HEK293T (cell line): ENCODE data around the gene TM4SF1.

ENCODE experiments used
- CTCF ChIA-PET: fragments of 350-600 bp; formaldehyde crosslinking; extraction: SDS; loops from one replicate; lab custom pipeline; 2021; ENCODE audit warnings: antibody characterized with exemption, inconsistent platforms; lab: Yijun Ruan, JAX
- POLR2A ChIA-PET: fragments of 350-600 bp; formaldehyde crosslinking; extraction: SDS; loops from one replicate; lab custom pipeline; 2020; ENCODE audit warnings: antibody characterized with exemption, inconsistent platforms; lab: Yijun Ruan, JAX
- DNase-seq: peaks from one replicate; pipeline ENCODE4 v3.0.0; 2012; ENCODE audit warnings: mixed read lengths; ENCODE audit errors: extremely low spot score
- ARNT ChIP-seq: fragments of 450-650 bp; IDR thresholded peaks from 2 replicates; pipeline ENCODE4 v1.6.1; 2017; ENCODE audit warnings: mild to moderate bottlenecking
- BHLHE40 ChIP-seq: fragments of 450-650 bp; IDR thresholded peaks from 2 replicates; pipeline ENCODE4 v1.6.1; 2016; ENCODE audit warnings: mild to moderate bottlenecking, moderate library complexity, borderline replicate concordance
- CTBP1 ChIP-seq: fragments of 450-650 bp; IDR thresholded peaks from 2 replicates; pipeline ENCODE4 v1.6.1; 2016; ENCODE audit warnings: borderline replicate concordance
- ELF4 ChIP-seq: fragments of 450-650 bp; IDR thresholded peaks from 2 replicates; pipeline ENCODE4 v1.6.1; 2017; ENCODE audit warnings: antibody characterized with exemption
- FOXA1 ChIP-seq: fragments of 450-650 bp; IDR thresholded peaks from 2 replicates; pipeline ENCODE4 v1.6.1; 2016; ENCODE audit warnings: mild to moderate bottlenecking
- FOXK2 ChIP-seq: fragments of 450-650 bp; IDR thresholded peaks from 2 replicates; pipeline ENCODE4 v1.6.1; 2016; ENCODE audit warnings: mild to moderate bottlenecking
- FOXM1 ChIP-seq: fragments of 450-650 bp; IDR thresholded peaks from 2 replicates; pipeline ENCODE4 v1.6.1; 2017; ENCODE audit warnings: mild to moderate bottlenecking, borderline replicate concordance
- HDGF ChIP-seq: fragments of 450-650 bp; IDR thresholded peaks from 2 replicates; pipeline ENCODE4 v1.6.1; 2017; ENCODE audit warnings: antibody characterized with exemption, borderline replicate concordance
- L3MBTL2 ChIP-seq: fragments of 450-650 bp; conservative IDR thresholded peaks from 2 replicates; pipeline ENCODE4 v1.6.1; 2016; ENCODE audit warnings: mild to moderate bottlenecking
- LEF1 ChIP-seq: fragments of 450-650 bp; IDR thresholded peaks from 2 replicates; pipeline ENCODE4 v1.6.1; 2017; ENCODE audit warnings: mild to moderate bottlenecking, borderline replicate concordance
- NFRKB ChIP-seq: fragments of 450-650 bp; IDR thresholded peaks from 2 replicates; pipeline ENCODE4 v1.6.1; 2016; ENCODE audit warnings: mild to moderate bottlenecking, moderate library complexity
- SP1 ChIP-seq: fragments of 450-650 bp; IDR thresholded peaks from 2 replicates; pipeline ENCODE4 v1.6.1; 2017
- SUZ12 ChIP-seq: fragments of 450-650 bp; IDR thresholded peaks from 2 replicates; pipeline ENCODE4 v1.6.1; 2016; ENCODE audit warnings: mild to moderate bottlenecking
- TARDBP ChIP-seq: fragments of 450-650 bp; IDR thresholded peaks from 2 replicates; pipeline ENCODE4 v1.6.1; 2016
- ZNF384 ChIP-seq: fragments of 450-650 bp; IDR thresholded peaks from 2 replicates; pipeline ENCODE4 v1.6.1; 2016
- TF ChIP-seq, protein P1 (sequence below): fragments of 450-650 bp; IDR thresholded peaks from 2 replicates; pipeline ENCODE4 v1.6.1; 2016

TM4SF1 gene

DNA sequence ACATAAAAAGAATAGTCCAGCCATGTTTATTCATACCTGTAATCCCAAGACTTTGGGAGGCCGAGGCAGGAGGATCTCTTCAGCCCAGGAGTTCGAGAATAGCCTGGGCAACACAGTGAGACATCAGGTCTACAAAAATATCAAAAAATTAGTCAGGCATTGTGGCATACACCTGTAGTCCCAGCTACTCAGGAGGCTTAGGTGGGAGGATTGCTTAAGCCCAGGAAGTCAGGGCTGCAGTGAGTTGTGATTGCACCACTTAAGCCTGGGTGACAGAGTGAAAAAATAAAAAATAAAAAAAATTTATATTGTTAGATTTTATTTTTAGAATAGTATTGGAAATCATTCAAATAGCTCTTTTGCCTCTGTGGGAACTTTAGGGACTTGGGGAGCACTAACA, 12.8 kb upstream of the TM4SF1 start:
- TF ChIP-seq FOXM1 (no peak), ZNF384 (no peak), TARDBP (no peak), LEF1 (no peak), CTBP1 (no peak)
- CTCF ChIA-PET, result no interaction called here
- POLR2A ChIA-PET, result no interaction called here
- no peak for DNase-seq

DNA sequence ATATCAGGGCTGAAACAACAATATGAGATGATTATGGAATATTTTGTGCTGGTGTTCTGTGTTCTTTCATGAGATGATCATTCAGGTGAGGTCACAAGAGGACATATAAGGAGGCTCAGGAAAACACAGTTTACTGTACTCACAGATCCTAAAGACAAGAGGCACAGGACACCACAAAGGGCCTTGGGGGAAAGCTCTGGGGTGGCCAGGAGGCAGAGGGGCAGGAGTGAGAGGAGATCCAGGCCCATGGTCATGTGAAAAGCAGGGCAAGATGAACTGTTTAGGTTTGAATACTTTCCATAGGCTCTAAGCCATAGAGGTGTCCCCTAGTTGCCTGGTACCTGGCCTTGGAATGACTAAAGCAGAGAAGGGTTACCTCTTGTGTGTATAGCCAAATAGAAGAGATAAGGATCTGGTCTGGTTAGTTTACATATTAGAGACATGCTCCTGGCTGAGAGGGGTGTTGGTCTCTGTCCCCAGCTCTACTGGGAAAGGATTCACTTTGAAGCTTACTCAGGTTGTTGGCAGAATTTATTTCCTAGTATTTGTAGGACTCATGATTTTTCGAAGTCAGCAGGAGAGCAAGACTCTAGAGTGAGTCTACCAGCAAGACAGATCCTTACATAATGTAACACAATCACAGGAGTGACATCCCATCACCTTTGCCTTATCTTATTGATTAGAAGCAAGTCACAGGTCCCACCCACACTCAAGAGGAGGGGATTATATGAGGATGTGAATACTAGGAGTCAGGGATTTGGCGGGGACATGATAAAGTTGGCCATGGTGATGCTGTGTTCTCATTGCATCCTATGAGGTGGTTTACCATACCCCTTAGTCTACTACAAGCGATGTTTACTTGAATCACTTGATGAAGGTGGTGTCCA, 11.3 kb upstream of the TM4SF1 start:
- no peak for TF ChIP-seq LEF1
- POLR2A ChIA-PET, result no interaction called here
- no peak for DNase-seq
- CTCF ChIA-PET, result interaction anchor here (0.6 kb wide), 1 partner anchor 73 kb away, joined by 4 read pairs; no protein-coding TSS in a partner anchor

DNA sequence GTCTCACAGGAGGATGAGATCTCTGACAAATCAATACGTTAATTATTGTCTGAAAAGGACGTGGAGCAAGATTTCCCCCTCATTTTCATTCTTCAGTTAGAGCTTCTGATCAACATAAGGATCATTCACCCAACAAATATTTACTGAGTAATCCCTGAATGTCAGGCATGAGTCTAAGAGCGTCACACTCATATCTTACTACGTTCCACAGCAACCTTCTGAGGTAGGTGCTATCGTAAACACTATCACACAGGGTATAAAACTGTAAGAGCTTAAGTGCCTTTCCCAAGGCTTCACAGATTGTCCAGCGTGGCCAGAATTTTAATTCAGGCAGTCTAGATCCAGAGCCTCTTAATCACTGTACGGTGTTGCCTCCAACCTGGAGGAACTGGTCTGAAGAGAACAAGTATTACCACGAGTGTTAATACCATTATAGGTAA, 10.6 kb upstream of the TM4SF1 start:
- DNase-seq, result no peak
- CTCF ChIA-PET, result interaction anchor here (0.9 kb wide), 1 partner anchor 61 kb away, joined by 3 read pairs; no protein-coding TSS in a partner anchor
- POLR2A ChIA-PET, result no interaction called here
- TF ChIP-seq FOXA1, result no peak
- no peak for TF ChIP-seq SP1
- TF ChIP-seq NFRKB, result no peak
- TF ChIP-seq, protein P1, sequence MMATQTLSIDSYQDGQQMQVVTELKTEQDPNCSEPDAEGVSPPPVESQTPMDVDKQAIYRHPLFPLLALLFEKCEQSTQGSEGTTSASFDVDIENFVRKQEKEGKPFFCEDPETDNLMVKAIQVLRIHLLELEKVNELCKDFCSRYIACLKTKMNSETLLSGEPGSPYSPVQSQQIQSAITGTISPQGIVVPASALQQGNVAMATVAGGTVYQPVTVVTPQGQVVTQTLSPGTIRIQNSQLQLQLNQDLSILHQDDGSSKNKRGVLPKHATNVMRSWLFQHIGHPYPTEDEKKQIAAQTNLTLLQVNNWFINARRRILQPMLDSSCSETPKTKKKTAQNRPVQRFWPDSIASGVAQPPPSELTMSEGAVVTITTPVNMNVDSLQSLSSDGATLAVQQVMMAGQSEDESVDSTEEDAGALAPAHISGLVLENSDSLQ, result no peak
- TF ChIP-seq SUZ12, result no peak
- TF ChIP-seq LEF1, result no peak
- no peak for TF ChIP-seq FOXM1
- TF ChIP-seq L3MBTL2, result no peak
- no peak for TF ChIP-seq BHLHE40
- TF ChIP-seq ZNF384, result no peak
- TF ChIP-seq ELF4, result no peak
- no peak for TF ChIP-seq FOXK2
- TF ChIP-seq ARNT, result no peak
- TF ChIP-seq HDGF, result no peak
- TF ChIP-seq TARDBP, result no peak
- TF ChIP-seq CTBP1, result no peak

DNA sequence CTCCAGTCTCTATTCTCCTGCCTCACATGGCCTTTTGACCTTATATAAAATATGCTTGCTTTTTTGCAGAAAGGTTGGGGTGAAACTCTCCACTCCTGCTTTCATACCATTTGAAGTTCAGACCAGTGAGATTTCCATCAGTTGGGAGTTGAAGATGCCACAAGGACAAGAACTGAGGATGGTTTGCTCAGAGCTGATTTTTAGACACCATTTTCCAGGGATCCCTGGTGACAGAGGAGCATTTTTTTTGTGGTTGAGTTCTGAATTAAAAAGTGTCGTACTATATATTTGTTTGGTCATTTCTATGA, 8.8 kb upstream of the TM4SF1 start:
- TF ChIP-seq ARNT, result no peak
- TF ChIP-seq CTBP1, result no peak
- TF ChIP-seq LEF1, result no peak
- TF ChIP-seq FOXA1, result no peak
- no peak for TF ChIP-seq L3MBTL2
- no peak for TF ChIP-seq NFRKB
- no peak for TF ChIP-seq TARDBP
- TF ChIP-seq BHLHE40, result no peak
- TF ChIP-seq ELF4, result no peak
- DNase-seq, result no peak
- ChIA-PET POLR2A (no interaction called here), CTCF (no interaction called here)

DNA sequence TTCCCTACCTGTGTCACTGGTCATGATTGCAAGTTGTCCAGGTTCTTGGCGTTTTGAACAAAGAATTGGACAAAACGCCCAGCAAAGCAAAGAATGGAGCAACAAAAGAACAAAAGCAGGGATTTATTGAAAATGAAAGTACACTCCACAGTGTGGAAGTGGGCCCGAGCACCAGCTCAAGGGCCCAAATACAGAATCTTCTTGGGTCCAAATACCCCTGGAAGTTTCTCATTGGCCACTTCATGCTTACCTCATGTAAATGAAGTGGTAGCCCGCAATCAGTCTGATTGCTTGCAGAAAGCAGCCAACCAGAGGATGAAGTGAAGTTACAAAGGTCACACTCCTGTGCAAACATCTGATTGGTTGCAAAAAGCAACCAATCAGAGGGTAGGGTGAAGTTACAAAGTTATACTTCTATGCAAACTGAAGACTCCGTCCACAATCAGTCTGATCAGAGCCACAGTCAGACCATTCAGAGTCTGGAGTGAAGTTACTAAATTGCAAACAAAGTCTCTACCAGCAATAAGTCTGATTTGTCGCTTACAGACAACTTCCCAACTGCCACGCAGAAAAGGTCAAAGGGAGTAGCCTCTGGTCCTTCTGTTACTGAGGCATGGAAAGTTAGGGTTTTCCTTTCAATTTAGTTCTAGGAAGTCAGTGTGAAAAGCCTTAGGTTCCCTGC, 8.3 kb upstream of the TM4SF1 start:
- POLR2A ChIA-PET, result no interaction called here

DNA sequence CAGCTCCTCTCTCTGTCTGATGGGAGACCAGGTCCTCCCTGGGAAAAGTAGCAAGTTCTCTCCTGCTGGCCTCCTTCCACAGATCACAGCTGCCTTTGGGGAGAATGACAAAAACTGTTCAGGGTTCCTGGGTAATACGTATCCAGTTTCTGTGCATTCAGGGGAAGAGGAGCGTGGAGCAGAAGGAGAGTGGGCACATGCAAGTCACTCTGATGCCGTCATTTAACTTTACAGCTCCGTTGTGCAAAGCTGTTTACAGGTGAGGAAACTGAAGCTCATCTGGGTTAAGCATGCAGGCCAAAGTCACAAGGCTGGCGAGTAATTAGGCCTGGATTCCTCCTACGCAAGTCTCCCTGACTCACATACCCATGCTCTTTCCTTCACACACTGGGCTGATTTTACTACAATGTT, 7.5 kb upstream of the TM4SF1 start:
- ChIA-PET POLR2A (interaction anchor here (0.7 kb wide), 1 partner anchor 104 kb away, joined by 3 read pairs; no protein-coding TSS in a partner anchor), CTCF (no interaction called here)
- no peak for DNase-seq
- TF ChIP-seq FOXM1, result no peak
- no peak for TF ChIP-seq FOXK2
- TF ChIP-seq SP1, result no peak
- no peak for TF ChIP-seq ELF4
- TF ChIP-seq TARDBP, result no peak
- no peak for TF ChIP-seq ARNT
- TF ChIP-seq ZNF384, result no peak
- TF ChIP-seq, protein P1, result no peak
- TF ChIP-seq SUZ12, result no peak
- TF ChIP-seq CTBP1, result no peak
- no peak for TF ChIP-seq NFRKB
- TF ChIP-seq BHLHE40, result no peak
- no peak for TF ChIP-seq L3MBTL2
- no peak for TF ChIP-seq FOXA1
- TF ChIP-seq LEF1, result no peak
- no peak for TF ChIP-seq HDGF

More for the DNA sequence above, 8.3 kb upstream of the TM4SF1 start:
- TF ChIP-seq TARDBP (no peak), FOXA1 (no peak), SP1 (no peak), ELF4 (no peak), FOXK2 (no peak), LEF1 (no peak), ZNF384 (no peak), FOXM1 (no peak), SUZ12 (no peak)
- TF ChIP-seq, protein P1, result no peak
- CTCF ChIA-PET, result no interaction called here
- no peak for DNase-seq
